SK-N-SH (cell line): ENCODE results near the gene NTNG1.

Experiments
- CTCF ChIP-seq: fragments of 200-600 bp; sonication (generic); IDR thresholded peaks from 2 replicates; pipeline ENCODE4 v1.6.1; 2017; ENCODE audit warnings: antibody characterized with exemption, mild to moderate bottlenecking, moderate library complexity
- EZH2phosphoT487 ChIP-seq: fragments of 200-600 bp; sonication (generic); IDR thresholded peaks from 2 replicates; pipeline ENCODE4 v1.6.1; 2017; ENCODE audit warnings: low read depth, mixed run types, mild to moderate bottlenecking, antibody characterized with exemption, moderate library complexity, borderline replicate concordance
- MAX ChIP-seq: IDR thresholded peaks from 2 replicates; pipeline ENCODE4 v1.4.0; 2012; ENCODE audit warnings: low read depth
- POLR2AphosphoS5 ChIP-seq: IDR thresholded peaks from 2 replicates; pipeline ENCODE4 v1.6.1; 2012; ENCODE audit warnings: low read depth, low read length
- RAD21 ChIP-seq: IDR thresholded peaks from 2 replicates; pipeline ENCODE4 v1.6.1; 2012; ENCODE audit warnings: mild to moderate bottlenecking, low read length
- REST ChIP-seq: IDR thresholded peaks from 2 replicates; pipeline ENCODE4 v1.6.1; 2012; ENCODE audit warnings: mild to moderate bottlenecking, low read depth, low read length, moderate library complexity
- USF2 ChIP-seq: fragments of 150-350 bp; IDR thresholded peaks from 2 replicates; pipeline ENCODE4 v1.6.1; 2017; ENCODE audit warnings: antibody characterized with exemption, low read length, low read depth, borderline replicate concordance

GRCh38 chr1:107158991-107159390, 18.2 kb downstream of the NTNG1 start:
- TF ChIP-seq CTCF (no peak), MAX (no peak), REST (no peak), USF2 (no peak), RAD21 (no peak), EZH2phosphoT487 (no peak), POLR2AphosphoS5 (no peak)
